OCI-LY3 (cell line): ENCODE results near the gene BEND7.

Experiments
- EZH2phosphoT487 ChIP-seq: fragments of 200-600 bp; shearing (Covaris generic); IDR thresholded peaks from 2 replicates; pipeline ENCODE4 v1.6.1; 2018; ENCODE audit warnings: antibody characterized with exemption, mixed run types, low read depth
- TF ChIP-seq, protein P1 (sequence below): fragments of 200-600, 300-600 bp; sonication (generic); IDR thresholded peaks from 2 replicates; pipeline ENCODE4 v1.5.1; 2014; ENCODE audit warnings: antibody characterized with exemption, low read length, low read depth

GRCh38 chr10:13505052-13505680, 23.6 kb downstream of the BEND7 start:
- TF ChIP-seq, protein P1, sequence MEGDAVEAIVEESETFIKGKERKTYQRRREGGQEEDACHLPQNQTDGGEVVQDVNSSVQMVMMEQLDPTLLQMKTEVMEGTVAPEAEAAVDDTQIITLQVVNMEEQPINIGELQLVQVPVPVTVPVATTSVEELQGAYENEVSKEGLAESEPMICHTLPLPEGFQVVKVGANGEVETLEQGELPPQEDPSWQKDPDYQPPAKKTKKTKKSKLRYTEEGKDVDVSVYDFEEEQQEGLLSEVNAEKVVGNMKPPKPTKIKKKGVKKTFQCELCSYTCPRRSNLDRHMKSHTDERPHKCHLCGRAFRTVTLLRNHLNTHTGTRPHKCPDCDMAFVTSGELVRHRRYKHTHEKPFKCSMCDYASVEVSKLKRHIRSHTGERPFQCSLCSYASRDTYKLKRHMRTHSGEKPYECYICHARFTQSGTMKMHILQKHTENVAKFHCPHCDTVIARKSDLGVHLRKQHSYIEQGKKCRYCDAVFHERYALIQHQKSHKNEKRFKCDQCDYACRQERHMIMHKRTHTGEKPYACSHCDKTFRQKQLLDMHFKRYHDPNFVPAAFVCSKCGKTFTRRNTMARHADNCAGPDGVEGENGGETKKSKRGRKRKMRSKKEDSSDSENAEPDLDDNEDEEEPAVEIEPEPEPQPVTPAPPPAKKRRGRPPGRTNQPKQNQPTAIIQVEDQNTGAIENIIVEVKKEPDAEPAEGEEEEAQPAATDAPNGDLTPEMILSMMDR = no peak
- no peak for TF ChIP-seq EZH2phosphoT487
